HG02885 (cell line): ENCODE measurements around the gene ADAMTS4.

Experiments
- ATAC-seq: cut with Tn5 transposase; IDR thresholded peaks from one replicate; pipeline ENCODE4 v1.9.1; 2021; ENCODE audit warnings: mild to moderate bottlenecking; ENCODE audit not compliant: unreplicated experiment, poor library complexity

The ADAMTS4 gene

DNA sequence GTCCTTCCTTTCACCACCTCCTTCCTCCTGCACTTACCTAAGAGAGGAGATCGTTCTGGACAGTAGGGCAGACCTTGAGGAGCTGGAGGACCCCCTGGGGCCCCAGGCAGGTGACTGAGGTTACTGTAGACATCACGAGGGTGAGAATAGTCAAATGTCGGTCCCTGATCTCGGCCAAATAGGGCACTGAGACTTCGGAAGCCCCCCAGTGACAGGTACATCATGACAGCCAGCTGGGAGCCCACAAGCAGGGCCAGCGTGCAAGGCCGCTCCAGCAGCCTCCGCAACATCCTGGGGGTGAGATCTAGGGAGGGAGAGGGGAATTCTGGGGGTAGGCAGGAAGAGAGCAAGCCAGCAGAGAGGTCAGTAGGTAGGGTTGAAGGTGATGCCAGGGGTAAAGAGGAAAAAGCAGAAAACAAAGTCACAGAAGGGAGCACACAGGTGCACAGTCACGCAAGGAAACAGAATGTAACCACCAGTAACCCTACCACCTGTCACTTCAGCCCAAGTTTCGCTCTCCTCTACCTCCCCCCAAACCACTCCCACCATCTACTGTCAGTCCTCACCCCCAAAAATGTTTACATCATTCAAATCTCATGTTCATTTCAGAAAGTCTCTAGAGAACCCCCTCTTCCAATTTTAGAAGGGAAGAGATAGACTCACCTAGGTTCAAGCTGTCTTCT lies 22.9 kb downstream of the ADAMTS4 start:
- no peak for ATAC-seq

DNA sequence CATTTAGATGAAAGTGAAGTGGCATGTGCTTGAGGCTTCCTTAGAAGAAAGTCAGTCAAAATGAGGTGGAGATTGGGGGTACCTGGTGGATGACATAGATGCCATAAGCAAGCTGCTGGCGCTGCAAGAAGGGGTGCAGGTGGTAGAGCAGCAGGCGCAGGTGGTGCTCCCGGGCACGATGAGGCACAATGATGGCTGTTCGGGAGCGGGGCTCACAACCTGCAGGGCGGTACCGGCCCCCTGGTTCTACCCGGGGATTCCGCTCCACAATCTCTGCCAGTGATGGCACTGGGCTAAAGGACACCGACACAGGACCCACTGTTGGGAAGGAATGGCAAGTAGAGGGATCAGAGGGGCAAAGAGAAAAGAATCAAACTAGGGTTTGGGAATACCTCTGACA lies 23.9 kb downstream of the ADAMTS4 start:
- ATAC-seq: no peak

DNA sequence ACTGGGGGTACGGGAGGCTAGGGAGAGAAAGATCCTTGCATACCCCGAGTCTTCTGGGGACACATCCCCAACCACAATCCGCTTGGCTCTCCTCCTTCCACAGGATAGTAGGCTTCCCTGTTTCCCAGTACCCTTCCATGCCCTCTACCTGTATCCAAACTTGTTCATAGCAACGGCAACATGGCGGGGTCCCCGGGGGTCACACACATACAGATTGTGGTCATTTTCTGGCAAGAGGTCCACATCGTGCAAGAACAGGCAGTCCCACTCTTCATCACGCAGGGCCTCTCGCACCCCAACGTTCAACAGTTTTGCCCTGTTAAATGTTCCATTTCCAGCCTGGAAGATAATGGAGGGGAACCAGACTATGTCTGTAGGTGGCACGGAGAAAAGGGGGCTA lies 25.1 kb downstream of the ADAMTS4 start:
- no peak for ATAC-seq

DNA sequence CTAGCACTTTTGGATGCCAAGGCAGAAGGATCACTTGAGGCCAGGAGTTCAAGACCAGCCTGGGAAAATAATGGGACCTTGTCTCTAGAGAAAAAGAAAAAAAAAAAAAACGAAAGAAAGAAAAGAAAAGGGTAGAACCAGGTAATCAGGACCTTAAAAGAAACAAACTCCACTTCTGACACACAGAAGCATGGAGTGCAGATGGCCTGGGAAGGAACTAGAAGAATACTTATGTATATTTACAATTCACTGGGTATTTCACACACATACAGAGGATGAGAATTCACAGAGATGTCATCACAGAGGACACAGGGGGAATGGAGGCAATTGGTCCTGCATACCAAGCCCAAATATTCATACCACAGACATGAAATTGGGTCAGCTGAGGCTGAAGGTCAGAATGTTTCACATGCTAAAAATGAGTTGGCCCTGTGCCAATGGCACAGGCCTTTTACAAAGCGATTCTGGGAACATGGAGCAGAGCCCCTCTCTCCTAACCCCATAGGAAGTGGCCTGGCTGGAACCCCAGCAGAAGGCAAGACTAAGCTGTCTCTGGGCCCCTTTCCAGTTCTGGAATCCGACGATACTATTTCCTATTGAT lies 26.0 kb downstream of the ADAMTS4 start:
- no peak for ATAC-seq

DNA sequence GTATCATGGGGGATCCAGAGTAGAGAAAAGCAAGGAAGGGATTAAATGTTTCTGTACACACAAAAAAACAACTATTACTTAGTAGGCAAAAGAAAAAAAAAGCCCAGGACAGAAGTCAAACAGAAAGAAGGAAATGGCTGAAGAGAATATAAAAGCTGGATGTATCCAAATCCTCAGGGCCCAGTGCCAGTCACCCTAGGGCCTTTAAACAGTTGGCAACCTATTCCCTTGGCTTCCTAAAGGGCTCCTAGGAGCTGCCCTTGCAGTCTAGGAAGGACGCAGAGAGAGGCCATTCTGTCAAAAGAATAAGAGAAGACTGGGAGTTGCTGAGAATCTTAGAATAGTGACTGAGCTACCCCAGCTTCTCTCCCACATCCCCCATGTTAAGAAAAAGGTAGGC lies 26.5 kb downstream of the ADAMTS4 start:
- no peak for ATAC-seq

DNA sequence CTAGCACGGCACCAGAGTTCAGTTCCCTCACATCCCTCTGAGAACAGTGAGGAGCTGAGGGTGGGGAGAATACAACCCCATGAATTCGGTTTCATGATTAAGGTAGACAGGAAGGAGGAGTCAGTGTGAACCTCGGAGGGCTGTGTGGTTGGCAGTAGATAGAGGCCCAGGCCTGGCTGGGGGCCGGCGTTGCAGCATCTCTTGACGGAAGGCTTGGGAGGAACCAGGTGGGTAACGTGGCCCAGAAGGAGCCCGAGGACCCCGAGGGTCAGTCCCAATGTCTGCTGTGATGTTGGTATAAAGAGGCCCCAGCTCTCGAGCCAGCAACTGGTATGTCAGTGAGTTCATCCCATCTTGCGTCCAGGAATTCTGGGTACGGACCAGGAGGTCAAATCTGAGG lies 27.2 kb downstream of the ADAMTS4 start:
- no peak for ATAC-seq

DNA sequence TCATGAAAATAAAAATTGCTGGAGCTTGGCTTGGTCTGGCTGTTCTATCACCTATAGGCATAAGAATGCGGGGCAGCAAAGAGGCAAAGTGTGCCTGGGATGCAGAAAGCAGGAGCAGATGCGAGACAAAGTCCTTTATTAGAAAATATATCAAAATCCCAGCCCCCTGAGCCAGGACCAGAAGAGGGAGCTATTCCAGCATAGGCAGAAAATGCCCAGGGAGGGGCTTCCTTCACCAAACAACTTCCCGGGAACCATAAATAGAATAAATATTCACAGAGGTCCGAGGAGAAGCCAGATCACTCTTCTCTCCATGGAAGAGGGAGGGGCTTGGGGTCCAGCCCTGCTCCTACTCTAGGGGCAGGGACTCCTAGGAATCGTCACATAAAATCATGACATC lies 27.7 kb downstream of the ADAMTS4 start:
- no peak for ATAC-seq

DNA sequence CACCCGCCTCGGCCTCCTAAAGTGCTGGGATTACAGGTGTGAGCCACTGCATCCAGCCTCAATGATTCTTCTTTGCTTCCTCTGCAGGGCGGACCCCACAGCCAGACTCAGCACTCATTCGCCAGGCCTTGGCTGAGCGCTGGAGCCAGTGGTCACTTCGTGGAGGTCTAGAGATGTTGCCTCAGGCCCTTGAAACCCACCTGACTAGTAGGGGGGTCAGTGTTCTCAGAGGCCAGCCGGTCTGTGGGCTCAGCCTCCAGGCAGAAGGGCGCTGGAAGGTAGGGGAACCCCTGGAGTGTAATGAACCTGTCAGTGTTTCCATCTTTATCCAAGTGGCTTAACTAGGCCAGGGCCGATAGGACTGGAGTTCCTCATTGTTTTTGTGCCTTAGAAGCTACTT lies 29.9 kb downstream of the ADAMTS4 start:
- no peak for ATAC-seq

DNA sequence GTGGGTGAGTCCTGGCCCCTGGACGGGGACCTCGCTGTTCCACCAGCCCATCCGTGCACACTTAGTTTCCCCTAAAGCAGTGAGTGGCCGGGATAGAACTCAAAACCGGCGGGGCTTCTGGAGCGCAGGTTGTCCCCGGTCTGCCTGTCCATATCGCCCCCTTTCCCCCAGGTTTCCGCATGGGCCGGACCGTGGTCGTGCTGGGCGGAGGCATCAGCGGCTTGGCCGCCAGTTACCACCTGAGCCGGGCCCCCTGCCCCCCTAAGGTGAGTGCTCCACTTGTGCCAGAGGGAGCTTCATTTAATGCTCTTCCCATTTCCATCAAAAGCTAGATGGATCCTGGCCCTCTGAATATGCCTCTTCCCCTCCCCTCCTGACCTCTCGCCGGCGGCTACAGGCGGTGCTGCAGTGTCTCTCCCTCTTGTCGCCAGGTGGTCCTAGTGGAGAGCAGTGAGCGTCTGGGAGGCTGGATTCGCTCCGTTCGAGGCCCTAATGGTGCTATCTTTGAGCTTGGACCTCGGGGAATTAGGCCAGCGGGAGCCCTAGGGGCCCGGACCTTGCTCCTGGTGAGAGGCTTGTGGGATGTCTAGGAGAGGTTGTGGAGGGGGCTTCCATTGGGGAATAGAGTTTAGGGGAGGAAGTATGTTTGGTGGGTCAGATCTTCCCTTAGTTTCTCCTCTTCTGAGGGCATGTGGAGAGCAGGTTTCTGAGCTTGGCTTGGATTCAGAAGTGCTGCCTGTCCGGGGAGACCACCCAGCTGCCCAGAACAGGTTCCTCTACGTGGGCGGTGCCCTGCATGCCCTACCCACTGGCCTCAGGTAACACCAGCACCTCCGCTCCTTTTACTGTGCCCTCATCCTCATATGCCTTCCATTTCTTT lies 31.9 kb downstream of the ADAMTS4 start:
- no peak for ATAC-seq

DNA sequence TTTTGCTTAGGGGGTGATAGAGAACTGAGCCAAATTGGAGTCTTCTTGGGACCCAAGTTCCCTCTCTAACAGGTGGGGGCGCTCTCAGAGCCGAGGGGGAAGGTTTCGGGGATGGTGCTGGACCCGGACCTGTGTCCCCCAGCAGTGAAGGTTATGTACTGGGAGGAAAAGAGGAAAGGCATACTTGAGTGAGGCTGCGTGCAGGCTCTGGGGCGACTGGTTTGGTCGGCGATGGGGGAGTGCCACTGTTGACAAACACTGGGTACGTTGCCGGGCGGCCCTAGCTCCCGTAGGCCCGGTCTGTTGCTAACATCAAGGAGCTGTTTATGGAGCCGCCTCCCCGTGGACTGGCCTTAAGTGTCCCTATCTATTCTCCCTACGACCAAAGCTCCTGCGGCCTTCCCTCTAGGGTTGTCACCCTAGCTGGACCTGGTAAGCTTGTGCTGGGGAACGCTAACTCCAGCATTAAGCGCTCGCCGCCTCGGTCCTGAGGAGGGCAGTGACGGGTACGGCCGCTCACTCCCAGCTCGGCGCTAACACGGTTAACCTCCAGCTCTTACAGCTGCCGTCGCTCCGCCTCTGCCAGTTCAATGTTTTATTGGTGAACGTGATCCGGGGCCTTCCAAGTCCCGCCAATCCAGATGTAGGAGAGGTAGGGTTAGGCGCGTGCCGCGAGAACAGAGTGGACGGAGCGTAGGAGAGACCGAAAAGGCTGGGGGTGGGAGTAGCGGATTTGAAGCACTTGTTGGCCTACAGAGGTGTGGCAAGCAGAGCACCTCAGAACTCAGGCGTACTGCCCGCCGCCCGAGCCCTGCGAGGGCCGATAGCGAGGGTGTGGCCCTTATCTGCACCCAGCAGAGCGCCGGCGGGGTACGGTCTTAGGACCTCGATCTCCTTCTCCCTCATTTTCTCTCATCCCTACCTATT lies 32.8 kb downstream of the ADAMTS4 start, which contains the start of gene PPOX:
TSS of gene PPOX (plus strand) at position 685 of the 927 bp plus-strand sequence. CDS start 422 bp downstream, outside the sequence.
- peak; percentile 93 for ATAC-seq

DNA sequence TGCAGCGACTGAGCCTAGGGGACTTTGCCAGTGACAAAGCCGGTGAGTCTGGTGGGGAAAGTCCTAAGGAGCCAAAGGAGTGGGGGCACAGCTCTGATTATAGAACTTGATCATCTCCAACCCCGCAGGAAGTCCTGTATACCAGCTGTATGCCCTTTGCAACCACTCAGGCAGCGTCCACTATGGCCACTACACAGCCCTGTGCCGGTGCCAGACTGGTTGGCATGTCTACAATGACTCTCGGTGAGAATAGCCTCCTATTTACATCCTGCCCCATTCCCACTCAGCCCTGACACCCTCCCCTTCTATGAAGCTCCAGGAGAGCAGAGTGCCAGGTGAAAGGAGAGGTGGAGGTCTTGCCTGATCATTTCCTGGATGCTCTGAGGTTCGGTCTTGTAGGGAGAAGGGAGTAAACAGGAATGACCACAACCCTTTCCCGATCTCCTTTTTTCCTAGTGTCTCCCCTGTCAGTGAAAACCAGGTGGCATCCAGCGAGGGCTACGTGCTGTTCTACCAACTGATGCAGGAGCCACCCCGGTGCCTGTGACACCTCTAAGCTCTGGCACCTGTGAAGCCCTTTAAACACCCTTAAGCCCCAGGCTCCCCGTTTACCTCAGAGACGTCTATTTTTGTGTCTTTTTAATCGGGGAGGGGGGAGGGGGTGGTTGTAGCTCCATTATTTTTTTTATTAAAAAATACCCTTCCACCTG lies 33.8 kb downstream of the ADAMTS4 start:
- no peak for ATAC-seq

DNA sequence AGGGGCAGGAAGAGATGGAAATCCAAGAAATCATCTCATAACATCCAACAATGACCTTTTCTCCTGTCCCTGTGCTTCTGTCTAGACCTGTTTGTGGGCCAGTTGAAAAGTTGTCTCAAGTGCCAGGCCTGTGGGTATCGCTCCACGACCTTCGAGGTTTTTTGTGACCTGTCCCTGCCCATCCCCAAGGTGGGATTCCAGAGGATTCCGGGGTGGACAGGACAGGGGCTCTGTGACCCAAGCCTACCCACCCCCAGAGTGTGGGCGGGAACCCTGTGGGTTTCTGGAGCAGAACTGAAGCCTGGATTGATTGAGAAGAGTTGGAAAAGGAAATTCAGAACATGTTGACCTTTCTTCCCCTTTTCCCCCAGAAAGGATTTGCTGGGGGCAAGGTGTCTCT lies 35.1 kb downstream of the ADAMTS4 start:
- ATAC-seq: no peak

DNA sequence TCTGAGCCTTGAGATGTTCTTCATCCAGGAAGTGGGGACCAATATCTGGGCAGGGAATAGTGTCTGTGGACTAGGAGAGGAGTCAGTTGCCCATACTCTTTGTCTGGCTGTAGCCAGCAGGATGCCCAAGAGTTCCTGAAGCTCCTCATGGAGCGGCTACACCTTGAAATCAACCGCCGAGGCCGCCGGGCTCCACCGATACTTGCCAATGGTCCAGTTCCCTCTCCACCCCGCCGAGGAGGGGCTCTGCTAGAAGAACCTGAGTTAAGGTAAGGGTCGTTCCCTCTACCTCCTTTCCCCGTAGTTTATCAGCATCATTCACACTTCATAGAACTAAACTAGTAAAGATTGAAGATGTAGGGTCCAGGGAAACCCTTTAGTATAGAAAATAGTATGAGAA lies 36.0 kb downstream of the ADAMTS4 start:
- no peak for ATAC-seq

DNA sequence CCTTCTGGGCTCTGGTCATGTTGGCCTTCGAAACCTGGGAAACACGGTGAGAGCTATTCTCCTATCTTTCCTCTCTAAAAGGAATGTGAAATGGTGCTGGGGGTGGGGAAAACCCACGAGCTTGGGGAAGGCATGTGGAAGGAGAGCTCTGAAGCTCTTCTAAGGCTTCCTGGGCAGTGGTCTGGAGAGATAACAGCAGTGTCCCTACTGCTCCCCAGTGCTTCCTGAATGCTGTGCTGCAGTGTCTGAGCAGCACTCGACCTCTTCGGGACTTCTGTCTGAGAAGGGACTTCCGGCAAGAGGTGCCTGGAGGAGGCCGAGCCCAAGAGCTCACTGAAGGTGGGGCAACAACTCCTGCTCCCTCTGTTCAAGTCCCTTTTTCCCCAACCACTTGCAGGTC lies 36.8 kb downstream of the ADAMTS4 start:
- no peak for ATAC-seq

DNA sequence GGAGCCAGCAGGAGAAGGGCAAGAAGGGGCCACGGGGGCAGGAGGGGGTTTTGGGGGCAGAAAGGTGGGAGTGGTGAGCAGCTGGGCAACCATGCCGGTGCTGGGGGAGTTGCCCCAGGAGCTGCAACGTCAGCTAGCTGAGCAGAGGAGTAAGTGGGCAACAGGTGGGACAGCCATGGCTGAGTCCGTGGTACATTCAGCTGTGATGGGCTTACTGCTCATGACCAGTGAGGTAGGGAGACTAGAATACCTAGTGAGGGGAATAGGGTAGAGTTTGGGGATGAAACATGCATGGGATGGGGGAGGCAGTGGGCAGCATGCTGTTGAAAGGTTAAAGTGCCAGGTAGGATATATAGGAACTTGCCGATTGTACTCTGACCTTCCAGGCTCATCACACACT lies 37.2 kb downstream of the ADAMTS4 start:
- ATAC-seq: no peak

DNA sequence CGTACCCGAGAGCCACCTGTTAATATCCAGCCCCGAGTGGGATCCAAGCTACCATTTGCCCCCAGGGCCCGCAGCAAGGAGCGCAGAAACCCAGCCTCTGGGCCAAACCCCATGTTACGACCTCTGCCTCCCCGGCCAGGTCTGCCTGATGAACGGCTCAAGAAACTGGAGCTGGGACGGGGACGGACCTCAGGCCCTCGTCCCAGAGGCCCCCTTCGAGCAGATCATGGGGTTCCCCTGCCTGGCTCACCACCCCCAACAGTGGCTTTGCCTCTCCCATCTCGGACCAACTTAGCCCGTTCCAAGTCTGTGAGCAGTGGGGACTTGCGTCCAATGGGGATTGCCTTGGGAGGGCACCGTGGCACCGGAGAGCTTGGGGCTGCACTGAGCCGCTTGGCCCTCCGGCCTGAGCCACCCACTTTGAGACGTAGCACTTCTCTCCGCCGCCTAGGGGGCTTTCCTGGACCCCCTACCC lies 38.1 kb downstream of the ADAMTS4 start:
- no peak for ATAC-seq

DNA sequence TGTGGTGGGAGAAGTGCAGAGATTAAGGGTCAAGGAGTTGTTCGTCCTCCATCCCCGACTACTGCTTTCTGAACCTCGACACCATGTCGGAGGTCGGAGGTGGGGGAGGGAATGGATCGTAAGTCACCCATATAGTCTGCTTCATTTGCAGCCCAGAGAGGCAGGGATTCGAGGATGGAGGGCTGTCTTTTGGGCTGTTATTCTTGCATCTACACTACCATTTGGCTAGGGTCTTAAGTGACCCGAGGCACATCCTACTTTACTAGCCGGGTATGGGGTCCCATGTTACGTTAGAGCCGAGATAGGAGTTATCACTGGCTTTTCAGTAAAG lies 39.0 kb downstream of the ADAMTS4 start:
- ATAC-seq: no peak

DNA sequence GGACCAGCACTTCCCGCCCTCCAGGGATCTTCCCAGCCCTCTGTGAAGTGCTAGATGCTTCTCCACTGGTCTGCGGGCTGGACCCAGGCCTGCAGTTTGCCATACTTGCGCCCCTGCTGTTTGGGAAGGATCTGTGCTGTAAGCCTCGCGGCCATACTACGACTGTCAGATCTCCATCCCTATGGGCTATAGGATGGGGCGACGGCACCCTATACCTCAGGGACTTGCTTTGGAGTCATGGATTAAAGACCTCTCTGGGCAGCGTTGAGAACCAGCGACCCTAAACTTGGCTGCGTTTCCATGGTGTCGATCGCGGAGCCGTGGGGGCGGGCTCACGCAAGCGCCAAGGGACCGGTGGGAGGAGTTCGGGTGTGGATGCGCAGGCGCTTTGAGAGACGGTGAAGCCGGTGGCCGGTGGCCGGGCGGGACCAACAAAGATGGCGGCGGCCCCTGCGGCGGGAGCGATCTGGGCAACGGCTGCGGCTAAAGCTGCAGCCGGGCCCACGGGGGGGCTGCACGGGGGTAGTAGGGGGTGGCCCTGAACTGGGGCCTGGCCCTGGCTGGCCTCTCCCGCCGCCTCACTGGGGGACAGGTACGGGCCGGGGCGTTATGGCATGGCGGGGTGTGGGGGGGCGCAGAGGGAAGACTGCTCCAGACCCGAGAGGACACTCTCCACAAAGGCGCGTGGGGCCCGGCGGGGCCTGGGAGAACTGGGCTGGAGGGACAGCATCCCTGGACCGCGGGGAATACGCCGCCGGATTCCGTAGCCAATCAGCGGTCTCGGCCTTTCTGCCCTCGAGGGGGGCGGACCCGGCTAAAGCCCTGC lies 39.6 kb downstream of the ADAMTS4 start, which contains the start of gene USP21:
TSS of gene USP21 (plus strand) at position 414 of the 826 bp plus-strand sequence. CDS start 1,141 bp downstream, outside the sequence.
- peak; percentile 90 for ATAC-seq
